NCI-H345 (cell line): Measurements from ENCODE around the gene CELSR3.

ENCODE experiments used
- DNase-seq: peaks from one replicate; lab custom pipeline; 2025; lab: John Stamatoyannopoulos, UW

The CELSR3 gene

GRCh38 chr3:48633743-48634142 lies 28.9 kb downstream of the CELSR3 start:
- DNase-seq = no peak

DNA sequence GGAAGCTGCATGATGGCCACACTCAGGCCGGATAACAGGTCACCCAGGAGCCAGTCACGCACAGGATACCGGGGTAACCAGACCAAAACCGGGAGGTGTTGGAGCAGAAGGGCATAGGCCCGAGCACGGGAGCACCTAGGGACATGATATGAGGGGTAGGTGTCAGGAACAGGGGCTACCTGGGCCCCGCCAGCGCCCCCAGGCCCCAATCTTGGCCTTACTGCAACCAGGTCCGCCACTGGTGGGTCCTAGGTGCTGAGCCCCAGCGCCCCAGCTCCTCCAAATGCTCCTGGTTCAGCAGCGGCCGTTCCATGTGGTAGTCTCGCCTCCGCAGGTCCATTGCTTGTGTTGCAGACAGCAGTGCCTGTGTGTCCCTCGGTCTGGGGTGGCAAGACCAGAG lies 29.4 kb downstream of the CELSR3 start:
- no peak for DNase-seq

GRCh38 chr3:48631516-48632448 lies 30.9 kb downstream of the CELSR3 start:
- no peak for DNase-seq

GRCh38 chr3:48630833-48631232 lies 31.9 kb downstream of the CELSR3 start:
- no peak for DNase-seq

- DNase-seq = no peak
These were observed 32.3 kb downstream of the CELSR3 start for GRCh38 chr3:48630407-48630806.

DNA sequence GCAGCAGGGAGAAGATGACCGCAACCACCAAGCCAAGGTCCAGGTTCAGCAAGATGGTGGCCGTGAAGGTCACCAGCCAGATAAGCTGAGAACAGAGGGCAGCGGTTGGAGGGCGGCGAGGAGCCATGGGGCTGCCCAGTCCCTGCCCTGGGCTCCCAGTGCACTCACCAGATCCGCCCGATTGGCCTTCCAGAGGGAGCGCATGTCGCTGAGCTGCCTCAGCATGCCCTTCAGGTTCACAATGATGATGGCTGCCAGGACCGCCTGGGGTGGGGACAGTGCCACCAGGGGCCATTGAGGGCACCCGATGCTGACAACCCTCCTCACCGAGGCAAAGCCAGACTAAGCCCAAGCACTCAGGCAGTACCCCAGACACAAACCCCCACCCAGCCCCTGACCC lies 32.8 kb downstream of the CELSR3 start:
- DNase-seq = no peak

GRCh38 chr3:48628277-48629017 lies 34.2 kb downstream of the CELSR3 start:
- DNase-seq = no peak

DNA sequence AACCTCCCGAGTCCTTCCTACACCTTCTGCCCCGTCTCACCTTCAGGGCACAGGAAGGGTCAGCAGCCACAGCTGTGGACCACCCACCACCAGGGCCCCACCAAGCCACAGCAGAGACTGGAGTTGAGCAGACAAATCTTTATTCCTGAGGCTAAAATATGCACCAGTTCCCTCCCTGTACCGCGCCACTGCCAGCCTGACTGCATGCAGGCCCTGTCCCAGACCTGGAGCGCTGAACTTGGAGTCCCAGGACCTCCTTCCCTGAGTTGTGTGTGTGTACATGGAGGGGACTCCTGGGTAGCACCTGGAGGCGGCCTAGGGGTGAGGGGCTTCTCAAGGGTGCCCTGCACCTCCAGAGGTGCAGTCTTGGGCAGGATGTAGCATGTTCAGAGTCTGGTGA lies 37.1 kb downstream of the CELSR3 start:
- no peak for DNase-seq

GRCh38 chr3:48624767-48625166 lies 37.9 kb downstream of the CELSR3 start:
- DNase-seq = no peak

DNA sequence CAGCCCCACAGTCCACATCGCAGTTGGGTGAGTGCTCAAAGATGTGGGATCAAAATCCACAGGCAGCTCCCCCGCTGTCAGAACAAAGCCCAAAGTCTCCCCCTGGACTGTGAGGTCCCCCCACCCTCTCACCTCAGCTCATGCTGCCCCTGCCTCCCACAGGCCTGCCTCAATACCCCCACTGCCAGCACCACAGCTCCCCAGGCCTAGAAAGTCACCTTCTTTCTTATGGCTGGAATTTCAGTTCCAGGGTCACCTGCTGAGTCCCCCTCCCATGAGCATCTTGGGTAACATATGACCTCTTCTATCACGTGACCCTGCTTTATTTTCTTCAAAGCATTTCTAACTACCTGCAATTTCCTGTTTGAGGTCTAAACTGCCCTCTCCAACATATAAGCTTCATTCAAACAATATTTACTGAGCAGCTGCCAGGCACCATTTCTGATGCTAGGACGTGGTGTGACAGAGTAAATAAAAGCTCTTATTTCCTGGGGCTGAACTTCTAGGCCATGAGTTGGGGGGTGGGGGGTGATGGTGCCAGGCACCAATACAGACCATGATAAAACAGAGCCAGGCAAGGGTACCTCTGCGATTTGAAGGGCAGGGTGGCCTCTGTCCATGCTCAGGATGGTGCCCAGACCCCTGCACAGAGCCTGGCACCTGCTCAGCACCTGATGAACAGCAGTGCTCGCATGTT lies 38.7 kb downstream of the CELSR3 start:
- DNase-seq = peak; percentile 68

- DNase-seq = no peak
These were observed 41.2 kb downstream of the CELSR3 start, which contains the start of gene TMEM89 for GRCh38 chr3:48621461-48621869. TSS of gene TMEM89 (minus strand) at chr3:48621769. CDS start at chr3:48621756, 13 bp downstream.

DNA sequence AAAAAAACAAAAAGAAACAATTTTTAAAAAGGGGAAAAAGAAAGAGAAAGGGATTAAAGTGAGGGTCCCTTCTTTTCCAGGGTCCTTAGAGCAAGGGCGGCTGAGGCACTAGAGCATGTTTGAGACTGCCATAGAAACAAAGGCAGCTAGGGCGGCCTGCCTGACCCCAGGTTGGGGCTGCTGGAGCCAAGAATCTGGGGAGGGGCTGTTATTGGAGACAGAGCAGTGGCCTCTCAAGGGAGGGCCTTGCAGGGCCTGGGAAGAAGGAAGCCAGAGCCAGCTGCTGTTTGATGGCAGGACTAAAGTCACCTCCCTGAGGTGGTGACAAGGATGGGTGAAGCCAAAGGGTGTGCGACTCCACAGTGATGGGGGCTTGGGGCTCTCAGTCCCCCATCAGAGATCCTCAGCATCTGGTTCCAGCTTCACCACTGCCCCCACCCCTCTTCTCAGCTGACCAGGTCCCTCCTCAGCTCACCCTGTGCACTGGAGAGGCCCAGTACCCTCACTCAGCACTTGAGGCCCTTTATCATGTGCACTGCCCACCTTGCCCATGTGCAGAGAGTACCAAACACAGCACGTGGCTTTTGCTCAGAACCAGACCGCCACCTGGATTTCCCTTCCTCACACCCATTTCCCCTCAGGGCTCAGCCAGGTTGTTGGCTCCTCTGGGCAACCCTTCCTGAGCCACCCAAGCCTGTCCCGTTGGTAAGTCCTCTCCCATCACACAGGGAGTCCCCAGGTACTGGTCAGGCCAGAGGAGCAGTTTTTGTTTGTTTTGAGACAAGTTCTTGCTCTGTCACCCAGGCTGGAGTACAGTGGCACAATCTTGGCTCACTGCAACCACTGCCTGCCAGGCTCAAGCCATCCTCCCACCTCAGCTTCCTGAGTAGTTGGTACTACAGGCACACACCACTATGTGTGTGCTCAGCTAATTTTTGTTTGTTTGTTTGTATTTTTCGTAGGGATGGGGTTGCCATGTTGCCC lies 42.9 kb downstream of the CELSR3 start:
- DNase-seq = no peak

DNA sequence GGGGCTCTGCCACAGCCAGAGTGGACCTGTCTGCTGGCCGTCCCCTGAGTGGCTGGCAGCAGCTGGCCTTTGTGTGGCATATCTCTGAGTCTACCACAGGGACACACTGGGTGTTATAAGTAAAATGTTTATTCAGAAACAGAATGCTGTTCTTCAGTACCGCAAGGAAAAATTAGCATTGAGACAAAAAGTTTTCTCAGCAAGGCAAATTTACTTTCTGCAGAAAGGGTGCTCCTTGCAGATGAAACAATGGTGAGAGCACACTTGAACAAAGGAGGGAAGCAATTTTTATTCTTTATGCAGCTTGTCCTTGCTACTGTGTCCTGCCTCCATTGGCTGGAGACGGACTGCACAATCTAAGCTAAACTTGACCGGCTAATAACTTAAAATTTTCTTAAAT lies 45.1 kb downstream of the CELSR3 start:
- no peak for DNase-seq

- DNase-seq = no peak
These were observed 48.6 kb downstream of the CELSR3 start for GRCh38 chr3:48614044-48614443.

- DNase-seq = no peak
These were observed 50.4 kb downstream of the CELSR3 start for GRCh38 chr3:48612309-48612708.

DNA sequence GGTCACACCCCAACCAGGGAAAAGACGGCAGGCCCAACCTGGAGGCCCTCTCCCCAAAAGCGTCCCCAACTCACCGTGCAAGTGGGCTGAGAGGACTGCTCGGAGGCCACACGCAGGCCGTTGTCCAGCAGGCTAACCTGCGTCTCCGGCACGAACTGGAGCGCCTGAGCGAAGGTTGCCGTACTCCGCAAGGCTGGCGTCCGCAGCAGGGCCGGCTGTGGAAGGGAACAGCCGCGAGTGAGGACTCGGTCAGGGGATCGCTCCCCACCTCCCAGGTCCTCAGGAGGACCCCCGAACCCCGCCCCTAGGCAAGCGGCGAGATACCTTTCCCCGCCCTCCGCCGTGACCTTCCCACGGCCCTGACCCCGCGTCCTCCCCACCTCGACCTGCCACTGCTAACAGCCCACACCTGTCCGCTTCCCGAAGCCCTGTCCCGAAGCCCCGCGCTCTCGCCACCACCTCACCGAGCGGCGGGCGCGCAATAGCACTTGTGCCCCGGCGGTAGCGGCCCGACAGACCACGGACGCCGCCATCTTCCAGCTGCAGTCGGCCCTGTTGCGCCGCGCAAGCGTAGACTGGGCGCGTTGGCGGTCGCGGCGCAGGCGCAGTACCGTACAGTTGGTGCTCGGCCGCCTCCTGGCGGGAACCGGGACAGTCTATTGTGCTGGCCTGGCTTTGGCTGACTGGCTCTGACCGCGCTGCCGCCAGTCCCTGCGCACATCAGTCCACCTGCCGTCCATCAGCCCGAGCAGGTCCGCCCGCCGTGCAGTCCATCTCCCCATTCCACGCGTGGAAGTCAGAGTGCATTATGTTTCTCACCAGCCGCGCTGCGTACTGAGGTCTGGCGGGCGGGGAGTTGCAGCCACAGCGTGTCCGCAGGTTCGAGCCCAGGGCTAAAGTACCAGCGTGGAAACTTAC lies 53.3 kb downstream of the CELSR3 start, which contains the start of gene UQCRC1:
TSS of gene UQCRC1 (minus strand) at position 559 of the 918 bp plus-strand sequence. CDS start at position 533, 26 bp downstream.
- peak; percentile 87 for DNase-seq

- no peak for DNase-seq
These were observed 55.2 kb downstream of the CELSR3 start for GRCh38 chr3:48607519-48607918.

DNA sequence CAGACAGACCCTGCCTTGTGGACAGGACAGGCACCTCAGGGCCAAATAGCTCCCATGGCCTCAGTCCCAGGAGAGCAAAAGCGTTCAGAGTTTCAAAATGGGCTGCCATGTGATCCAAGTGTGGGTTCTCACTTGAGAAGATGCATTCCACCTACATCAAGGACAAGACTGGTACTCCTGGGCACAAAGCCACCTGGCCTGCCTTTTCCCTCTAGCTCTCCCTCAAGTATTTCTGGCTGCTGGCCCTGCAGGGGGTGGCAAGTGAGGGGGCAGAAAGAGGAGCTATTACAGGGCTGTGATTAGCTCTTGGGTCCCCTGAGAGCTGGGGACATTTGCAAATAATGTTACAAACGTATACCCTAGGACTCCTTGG lies 61.1 kb downstream of the CELSR3 start:
- no peak for DNase-seq

GRCh38 chr3:48600711-48601621 lies 61.7 kb downstream of the CELSR3 start:
- no peak for DNase-seq
